GM19467 (cell line): ENCODE data around the gene GFRA1.
"Not testable (repeated sequence)": the region's sequence is repeated elsewhere in the genome, so short reads cannot be mapped to it uniquely, and the experiment has no call there.

ENCODE experiments used
- ATAC-seq: cut with Tn5 transposase; IDR thresholded peaks from one replicate; pipeline ENCODE4 v1.9.1; 2021; ENCODE audit warnings: mild to moderate bottlenecking, moderate library complexity; ENCODE audit not compliant: unreplicated experiment

The GFRA1 gene

DNA sequence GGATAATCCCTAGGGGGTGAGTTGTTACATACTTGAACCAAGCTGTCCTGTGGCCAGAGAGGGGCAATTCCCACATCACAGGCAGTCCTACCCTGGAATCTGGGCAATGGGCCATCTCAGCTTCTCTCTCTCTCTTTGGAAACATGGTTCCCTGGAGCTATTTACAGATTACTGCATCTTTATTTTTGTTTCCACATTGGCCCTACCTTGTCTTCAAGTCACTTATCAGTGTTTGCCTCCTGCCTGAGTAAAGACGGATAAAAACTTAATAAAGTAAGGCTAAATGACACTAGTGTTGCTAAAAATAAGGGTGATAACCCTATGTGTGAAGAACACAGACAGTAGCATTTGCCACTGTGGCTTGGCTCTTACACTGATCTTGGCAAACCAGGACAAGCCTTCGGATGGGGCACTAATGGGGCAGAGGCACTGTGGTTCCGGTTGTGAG lies 228.2 kb downstream of the GFRA1 start:
- ATAC-seq = no peak

DNA sequence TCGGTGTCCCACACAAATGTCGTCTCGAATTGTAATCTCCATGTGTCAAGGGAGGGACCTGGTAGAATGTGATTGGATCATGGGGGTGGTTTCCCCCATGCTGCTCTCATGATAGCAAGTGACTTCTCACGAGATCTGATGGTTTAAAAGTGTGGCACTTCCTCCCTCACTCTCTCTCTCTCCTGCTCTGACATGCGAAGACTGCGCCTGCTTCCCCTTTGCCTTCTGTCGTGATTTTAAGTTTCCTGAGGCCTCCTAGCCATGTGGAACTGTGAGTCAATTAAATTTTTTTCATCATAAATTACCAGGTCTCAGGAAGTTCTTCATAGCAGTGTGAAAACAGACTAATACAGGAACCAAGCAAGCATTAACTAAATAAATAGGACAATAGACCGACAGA lies 229.1 kb downstream of the GFRA1 start:
- no peak for ATAC-seq

DNA sequence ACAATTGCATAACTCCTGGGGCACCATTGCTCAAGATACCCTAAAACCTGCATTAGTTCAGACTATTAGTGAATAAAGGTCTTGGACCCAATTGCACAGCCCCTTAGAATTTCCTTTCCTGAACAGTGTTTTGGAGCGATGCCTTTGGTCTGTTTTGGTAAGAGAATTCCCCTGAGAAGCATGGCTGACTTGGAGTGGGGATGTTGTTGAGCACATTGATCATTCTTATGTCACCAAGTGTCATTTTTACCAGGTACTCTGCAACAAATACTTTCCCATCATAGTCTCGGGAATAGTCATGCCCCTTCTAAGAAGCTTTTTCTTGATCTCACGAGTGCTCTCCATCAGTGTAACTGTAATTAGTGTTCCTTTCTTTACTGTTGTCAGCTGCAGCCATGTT lies 229.7 kb downstream of the GFRA1 start:
- no peak for ATAC-seq

DNA sequence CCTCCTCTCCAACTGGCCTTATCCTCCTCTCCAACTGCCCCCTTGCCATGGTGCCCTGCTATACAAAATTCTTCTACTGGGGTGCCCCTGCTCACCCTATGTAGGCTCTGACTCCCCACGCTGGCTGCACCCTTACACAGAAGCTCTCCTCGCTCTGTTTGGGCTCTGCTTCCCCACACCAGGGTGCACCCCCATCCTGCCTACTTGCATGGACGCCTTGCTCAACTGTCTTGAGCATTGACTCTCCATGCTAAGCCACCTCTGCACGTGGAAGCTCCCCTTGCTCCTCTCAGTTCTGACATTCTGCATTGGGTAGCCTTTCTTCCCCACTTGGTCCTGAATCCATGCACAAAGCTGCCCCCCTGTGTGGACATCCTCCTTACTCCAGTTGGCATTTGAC lies 231.1 kb downstream of the GFRA1 start:
- ATAC-seq = no peak

- no peak for ATAC-seq
These were observed 233.4 kb downstream of the GFRA1 start for GRCh38 chr10:116039612-116040011.

DNA sequence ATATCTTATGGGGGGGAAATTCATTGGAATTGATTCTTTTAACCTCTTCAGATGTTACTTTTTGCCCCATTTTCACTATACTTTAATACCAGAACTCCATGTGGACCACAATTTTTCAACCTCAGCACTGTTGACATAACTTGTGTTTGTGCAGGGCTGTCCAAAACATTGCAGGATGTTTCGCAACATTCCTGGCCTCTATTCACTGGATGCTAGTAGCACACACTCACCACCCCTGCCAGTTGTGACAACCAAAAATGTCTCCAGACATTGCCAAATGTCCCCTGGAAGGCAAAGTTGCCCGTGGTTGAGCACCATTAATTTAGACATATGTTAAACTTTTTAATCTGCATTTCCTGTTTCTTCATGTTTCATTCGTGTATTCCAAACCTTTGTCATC lies 234.7 kb downstream of the GFRA1 start:
- ATAC-seq = no peak

- ATAC-seq = not testable (repeated sequence)
These were observed 237.6 kb downstream of the GFRA1 start for GRCh38 chr10:116035406-116035805.

DNA sequence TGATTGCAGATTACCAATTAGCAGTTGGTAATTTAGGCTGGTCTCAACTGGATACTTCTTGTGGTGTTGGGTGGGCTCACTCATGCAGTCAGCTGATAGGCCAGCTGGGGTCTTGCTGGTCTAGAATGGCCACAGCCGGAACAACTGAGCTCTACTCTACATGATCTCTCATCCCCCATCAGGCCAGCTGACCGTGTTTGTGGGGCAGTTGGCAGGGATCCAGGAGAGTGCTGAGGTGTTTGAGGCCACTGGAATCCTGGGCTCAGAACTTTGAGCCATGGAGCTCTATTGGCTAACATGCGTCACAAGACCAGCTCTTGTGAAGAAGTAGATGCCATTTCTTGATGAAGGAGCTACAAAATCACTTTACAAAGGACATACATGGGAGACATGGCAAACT lies 242.4 kb downstream of the GFRA1 start:
- no peak for ATAC-seq

- ATAC-seq = no peak
These were observed 243.2 kb downstream of the GFRA1 start for GRCh38 chr10:116029826-116030225.

GRCh38 chr10:116027355-116027754 lies 245.7 kb downstream of the GFRA1 start:
- no peak for ATAC-seq

GRCh38 chr10:116026725-116027124 lies 246.3 kb downstream of the GFRA1 start:
- no peak for ATAC-seq

DNA sequence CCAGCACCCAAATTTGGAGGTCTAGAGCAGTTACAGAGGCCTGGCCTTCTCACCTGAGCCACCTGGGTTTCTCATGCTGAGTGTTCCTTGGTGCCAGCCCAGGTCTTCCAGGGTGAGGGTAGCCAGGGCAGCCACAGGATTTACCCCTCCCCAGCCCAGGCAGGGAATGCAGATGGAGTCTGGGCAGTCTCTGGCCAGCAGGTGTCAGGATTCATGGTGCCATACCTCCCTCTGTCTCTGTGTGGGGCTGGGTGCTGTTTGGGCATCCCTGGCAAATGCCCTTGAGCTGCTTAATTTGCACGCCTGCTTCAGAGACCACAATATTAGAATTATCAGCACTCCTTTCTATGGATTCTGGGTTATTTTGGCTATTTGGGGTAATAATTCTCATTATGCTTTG lies 246.7 kb downstream of the GFRA1 start:
- ATAC-seq = no peak

- ATAC-seq = no peak
These were observed 248.6 kb downstream of the GFRA1 start for GRCh38 chr10:116024271-116024878.

GRCh38 chr10:116017405-116017804 lies 255.6 kb downstream of the GFRA1 start:
- no peak for ATAC-seq

- no peak for ATAC-seq
These were observed 257.2 kb downstream of the GFRA1 start for GRCh38 chr10:116015583-116016333.

GRCh38 chr10:116014871-116015582 lies 258.0 kb downstream of the GFRA1 start:
- ATAC-seq = no peak

GRCh38 chr10:116014326-116014725 lies 258.7 kb downstream of the GFRA1 start:
- no peak for ATAC-seq

GRCh38 chr10:116011929-116012328 lies 261.1 kb downstream of the GFRA1 start:
- ATAC-seq = no peak

- ATAC-seq = no peak
These were observed 265.6 kb downstream of the GFRA1 start for GRCh38 chr10:116007256-116007891.
